Hematopoietic multipotent progenitor cell treated with erythropoietin and hydrocortisone succinate and interleukin-3 and kit ligand, for 8 days (in vitro differentiated cells): ENCODE results near the gene ZNF423.
A peak's percentile ranks its signal among the peaks of the same experiment; 100 is the strongest.

Experiments
- DNase-seq: peaks from one replicate; pipeline ENCODE4 v3.0.0-alpha.2; 2015

Gene ZNF423

GRCh38 chr16:49822649-49823370 lies 33.1 kb downstream of the ZNF423 start:
- DNase-seq = no peak

DNA sequence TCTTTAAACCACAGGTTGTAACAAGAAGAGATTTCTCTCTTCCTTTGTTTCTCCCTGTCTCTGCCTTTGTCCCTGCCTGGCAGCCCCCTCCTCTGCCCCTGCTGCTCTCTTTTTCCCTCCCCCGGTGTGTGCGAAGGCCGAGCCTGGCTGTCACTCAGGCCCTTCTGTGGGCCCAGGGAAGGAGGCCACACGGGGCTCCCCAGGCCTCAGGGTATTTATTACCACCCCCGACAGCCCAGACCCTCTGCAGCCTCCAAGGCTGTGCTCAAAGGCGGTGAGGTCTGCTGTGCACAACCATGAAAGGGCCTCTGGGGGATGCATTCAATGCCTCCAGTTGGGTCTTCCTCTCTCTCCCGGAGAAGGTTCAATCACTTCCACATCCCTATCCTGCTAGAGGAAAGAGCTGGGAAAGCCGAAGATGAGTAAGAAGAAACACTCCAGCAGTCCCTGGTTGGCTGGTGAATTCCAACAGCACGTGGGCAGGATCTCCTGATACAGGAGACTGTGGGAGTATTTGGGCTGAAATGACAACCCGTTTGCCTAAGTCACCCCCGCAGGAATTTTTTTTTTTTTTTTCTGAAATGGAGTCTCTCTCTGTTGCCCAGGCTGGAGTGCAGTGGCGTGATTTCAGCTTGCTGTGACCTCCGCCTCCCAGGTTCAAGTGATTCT lies 34.2 kb downstream of the ZNF423 start:
- DNase-seq = no peak

- DNase-seq = no peak
Observed at GRCh38 chr16:49821156-49821555, 34.8 kb downstream of the ZNF423 start.

- no peak for DNase-seq
Observed at GRCh38 chr16:49817754-49818507, 38.0 kb downstream of the ZNF423 start.

- peak; percentile 62 for DNase-seq
Observed at GRCh38 chr16:49816875-49817274, 39.0 kb downstream of the ZNF423 start.

GRCh38 chr16:49811644-49812334 lies 44.1 kb downstream of the ZNF423 start:
- no peak for DNase-seq

- DNase-seq = no peak
Observed at GRCh38 chr16:49810831-49811230, 45.1 kb downstream of the ZNF423 start.

GRCh38 chr16:49809561-49809960 lies 46.4 kb downstream of the ZNF423 start:
- DNase-seq = no peak

DNA sequence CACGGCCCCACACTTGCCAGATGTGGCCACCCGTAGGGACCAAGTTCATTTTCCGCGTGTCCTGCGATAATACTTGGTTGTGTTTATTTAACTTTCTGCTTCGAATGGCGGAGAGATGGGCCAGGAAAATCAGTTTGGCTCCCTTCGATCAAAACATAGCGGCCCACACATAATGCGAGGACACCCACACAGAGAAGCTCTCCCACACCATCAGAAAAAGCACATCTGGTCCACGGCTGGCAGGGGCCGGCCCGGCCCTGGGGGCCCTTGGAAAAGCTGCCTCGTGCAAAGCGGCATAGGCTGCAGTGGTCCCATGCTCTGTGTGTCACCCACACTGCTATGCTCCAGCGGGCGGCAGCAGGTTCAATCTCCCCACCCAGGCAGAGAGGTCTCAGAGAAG lies 46.9 kb downstream of the ZNF423 start:
- no peak for DNase-seq

DNA sequence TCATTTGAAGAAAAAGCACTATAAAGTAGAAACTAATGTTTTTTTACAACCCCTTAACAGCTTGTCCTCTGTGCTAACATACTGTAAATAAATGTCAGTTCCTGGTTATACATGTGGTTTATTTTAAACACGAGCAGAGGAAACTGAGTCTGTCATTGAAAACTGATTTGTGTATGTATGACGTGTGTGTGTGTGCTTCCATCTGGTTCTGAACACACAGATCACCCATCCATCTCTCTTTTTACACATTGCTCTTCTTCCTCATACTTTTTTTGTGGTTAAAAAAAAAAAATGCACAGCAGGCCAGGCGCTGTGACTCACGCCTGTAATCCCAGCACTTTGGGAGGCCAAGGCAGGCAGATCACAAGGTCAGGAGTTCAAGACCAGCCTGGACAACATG lies 49.5 kb downstream of the ZNF423 start:
- DNase-seq = no peak

DNA sequence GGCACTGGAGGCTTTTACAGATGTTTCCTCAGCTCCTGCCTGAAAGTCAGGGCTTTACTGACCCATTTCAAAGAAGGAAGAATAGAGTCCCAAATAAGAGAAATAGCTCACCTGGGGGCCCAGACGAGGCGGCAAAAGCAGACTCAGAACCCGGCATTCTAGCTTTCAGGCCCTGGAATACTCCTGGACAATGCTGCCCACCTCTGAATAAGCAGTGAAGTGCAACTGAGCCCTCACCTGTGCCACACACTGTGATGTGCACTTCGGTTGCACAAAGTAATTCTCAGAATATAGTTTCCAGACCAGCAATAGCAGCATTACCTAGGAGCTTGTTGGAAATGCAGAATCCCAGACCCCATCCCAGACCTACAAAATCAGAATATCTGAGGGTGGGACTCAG lies 54.6 kb downstream of the ZNF423 start:
- DNase-seq = no peak

GRCh38 chr16:49800876-49801275 lies 55.0 kb downstream of the ZNF423 start:
- no peak for DNase-seq

GRCh38 chr16:49800441-49800840 lies 55.5 kb downstream of the ZNF423 start:
- no peak for DNase-seq

- no peak for DNase-seq
Observed at GRCh38 chr16:49799172-49799571, 56.7 kb downstream of the ZNF423 start.

GRCh38 chr16:49795513-49795912 lies 60.4 kb downstream of the ZNF423 start:
- DNase-seq = no peak

DNA sequence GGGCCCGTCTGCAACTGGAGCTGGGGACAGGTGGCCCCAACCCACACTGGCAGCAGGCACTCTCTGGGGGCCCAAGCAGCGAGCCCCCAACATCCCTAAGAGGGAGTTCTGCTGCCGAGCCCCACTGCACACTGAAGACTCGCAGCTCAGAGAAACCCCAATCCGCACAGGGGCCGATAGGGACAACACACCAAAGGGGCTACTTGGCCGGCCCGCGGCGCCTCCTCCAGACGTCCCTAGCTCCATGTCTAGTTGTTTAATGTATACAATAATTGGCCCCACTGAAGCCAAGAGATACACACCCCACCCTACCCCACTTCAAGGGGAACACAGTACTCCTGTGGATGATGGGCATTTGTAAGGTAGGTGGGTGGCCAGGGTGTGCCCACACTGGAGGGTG lies 62.7 kb downstream of the ZNF423 start:
- no peak for DNase-seq

DNA sequence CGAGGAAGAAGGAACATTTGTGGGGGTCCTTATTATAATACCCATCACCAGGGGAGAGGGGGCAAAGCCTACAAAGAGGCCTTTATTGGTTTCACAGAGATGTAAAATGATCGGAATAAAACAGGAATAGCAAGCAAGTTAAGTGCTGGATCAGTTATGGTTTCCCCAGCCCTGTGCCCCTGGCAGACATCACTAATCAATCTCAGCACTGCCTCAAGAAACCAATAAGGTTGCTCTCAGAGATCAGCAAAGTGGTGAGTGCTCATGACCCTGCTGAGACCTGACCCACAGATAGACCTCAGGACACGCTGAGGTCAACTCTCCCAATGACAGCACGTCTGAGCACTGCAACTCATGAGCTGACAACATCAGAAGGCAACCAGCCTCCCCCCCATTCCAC lies 66.3 kb downstream of the ZNF423 start:
- DNase-seq = no peak

GRCh38 chr16:49788986-49789385 lies 66.9 kb downstream of the ZNF423 start:
- no peak for DNase-seq

DNA sequence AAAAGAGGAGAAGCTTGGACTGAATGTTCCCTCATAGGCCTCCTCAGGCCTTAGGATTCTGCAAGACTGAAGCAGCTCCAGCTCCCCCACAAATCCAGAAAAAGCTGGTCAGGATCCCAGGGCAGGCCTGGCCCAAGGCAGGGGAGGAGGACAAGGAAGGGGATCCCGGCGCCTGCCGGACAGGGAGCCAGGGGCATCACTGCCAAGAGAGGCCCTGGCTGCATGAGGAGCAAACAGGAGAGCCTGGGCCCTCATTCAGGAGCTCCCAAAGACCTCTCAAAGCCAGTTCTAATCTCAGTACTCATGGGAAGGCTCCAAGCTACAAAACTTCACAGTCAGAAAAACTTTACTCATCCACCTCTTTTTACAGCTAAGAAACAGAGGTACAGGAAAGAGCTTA lies 67.3 kb downstream of the ZNF423 start:
- no peak for DNase-seq

DNA sequence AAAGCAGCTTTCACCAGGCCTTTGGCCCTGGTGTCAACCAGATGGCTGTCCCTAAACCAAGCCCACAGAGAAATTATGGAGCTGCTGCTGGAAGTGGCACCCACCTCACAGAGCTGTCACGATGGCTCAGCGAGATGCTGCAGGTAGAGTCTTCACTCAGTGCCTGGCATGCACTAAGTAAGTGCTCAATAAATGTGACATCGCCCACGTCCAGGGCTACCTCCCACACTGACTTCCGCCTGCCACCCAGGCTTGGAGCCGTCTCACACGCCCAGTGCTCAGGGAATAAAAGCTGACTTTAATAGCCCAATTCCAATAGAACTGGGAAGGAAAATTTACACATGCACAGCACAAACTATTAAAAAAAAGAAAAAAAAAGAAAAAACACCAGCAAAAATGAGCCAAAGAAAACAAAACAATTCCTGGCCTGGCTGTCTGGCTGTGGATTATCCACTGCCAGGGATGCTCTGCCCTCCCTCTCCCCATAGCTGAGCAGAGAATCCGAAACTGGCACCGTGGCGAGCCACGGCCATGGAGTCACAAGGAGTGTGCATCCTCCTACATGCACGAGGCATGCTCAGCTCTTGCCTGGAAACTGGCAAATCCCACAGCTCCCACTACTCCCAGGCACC lies 68.9 kb downstream of the ZNF423 start:
- no peak for DNase-seq

DNA sequence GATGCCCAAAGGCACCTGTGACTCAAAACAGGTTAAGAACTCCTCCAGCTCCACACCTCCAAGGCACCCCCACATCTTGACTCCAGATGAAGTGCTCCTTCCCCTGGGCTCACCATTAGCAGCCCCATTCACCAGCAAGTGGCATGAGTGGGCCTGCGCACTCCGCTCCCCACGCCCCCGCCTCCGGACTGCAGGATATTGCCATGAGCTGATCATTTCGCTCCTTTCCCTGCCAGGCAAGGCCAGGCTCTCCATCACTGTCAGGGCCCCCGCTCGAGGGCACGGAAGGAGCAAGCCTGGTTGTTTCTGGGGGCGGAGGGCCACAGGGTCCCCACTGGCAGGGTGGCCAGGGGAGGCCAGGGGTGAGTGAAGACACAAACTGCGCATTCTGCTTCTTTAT lies 69.9 kb downstream of the ZNF423 start:
- no peak for DNase-seq

- DNase-seq = no peak
Observed at GRCh38 chr16:49782405-49782804, 73.5 kb downstream of the ZNF423 start.

GRCh38 chr16:49781401-49781800 lies 74.5 kb downstream of the ZNF423 start:
- no peak for DNase-seq
